HG02840 (cell line): ENCODE measurements around the gene GNAQ.
"Not testable (repeated sequence)": the region's sequence is repeated elsewhere in the genome, so short reads cannot be mapped to it uniquely, and the experiment has no call there.

ENCODE experiments used
- ATAC-seq: cut with Tn5 transposase; IDR thresholded peaks from one replicate; pipeline ENCODE4 v1.9.1; 2021; ENCODE audit warnings: mild to moderate bottlenecking, moderate library complexity, moderate number of reproducible peaks; ENCODE audit not compliant: unreplicated experiment, low FRiP score

The GNAQ gene

GRCh38 chr9:77885104-77885672, 146.4 kb downstream of the GNAQ start:
- ATAC-seq: no peak

GRCh38 chr9:77883846-77884771, 147.5 kb downstream of the GNAQ start:
- no peak for ATAC-seq

- ATAC-seq: no peak
Measured at GRCh38 chr9:77883133-77883532, 148.5 kb downstream of the GNAQ start.

DNA sequence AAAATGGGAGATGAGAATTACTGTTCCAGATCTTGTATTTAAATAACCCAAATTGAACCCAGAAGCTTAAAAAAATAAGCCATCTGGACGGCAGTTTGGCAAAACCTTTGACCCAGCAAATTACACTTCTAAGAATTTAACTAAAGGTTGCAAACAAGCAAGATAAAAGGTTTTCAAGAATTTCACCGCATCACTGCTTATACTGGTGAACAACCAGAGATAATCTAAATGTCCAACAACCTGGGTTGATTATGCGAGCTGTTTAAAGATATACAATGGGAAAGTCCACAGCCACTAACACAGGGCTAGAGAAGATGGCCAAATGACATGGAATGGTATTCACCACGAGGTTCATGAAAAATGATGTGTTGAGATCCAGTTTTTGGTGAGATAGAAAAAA, 149.3 kb downstream of the GNAQ start:
- no peak for ATAC-seq

DNA sequence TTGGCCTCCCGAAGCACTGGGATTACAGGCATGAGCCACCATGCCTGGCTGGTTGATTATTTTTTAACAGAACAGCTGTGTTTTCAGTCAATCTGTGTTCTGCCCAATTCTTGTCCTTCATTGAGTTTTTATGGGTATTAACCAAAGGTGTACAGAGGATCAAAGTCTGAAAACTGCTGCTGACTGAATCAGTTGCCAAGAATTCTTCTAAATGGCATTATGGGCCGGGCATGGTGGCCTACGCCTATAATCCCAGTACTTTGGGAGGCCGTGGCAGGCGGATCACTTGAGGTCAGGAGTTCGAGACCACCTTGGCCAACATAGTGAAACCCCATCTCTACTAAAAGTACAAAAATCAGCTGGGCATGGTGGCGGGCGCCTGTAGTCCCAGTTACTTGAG, 150.0 kb downstream of the GNAQ start:
- ATAC-seq: not testable (repeated sequence)

DNA sequence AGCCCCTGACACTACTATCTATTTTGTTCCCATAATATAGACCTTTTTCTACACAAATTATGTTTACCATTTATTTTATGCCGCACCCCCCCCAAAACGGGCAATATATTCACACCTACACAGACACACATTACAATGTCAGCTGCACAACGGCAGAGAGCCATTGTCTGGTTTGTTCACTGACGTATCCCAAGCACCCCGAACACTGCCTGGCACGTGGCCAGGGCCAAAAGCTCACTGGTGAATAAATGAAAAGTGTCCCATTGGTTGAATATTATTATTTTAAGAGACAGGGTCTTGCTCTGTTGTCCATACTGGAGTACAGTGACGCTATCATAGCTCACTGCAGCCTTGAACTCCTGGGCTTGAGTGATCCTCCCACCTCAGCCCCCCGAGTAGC, 150.5 kb downstream of the GNAQ start:
- no peak for ATAC-seq

DNA sequence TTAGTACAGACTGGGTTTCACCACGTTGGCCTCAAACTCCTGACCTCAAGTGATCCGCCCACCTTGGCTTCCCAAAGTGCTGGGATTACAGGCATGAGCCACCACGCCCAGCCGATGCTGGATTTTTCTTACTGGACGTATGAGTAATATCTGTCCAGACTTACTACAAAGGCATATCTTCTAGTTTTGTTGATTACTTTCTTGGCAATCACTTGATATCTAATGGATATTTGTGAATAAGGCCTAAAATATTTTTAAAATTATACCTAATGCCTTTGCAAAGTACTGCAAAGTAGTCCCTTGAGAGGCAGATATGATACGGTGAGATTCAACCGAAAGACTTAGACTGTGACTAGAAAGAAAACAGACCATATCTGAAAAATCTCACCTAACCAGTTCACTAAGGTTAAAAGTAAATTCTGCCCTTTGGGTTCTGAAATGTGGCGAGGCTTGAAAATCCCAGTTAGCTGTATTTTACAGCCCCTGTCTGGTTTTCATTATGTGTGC, 152.1 kb downstream of the GNAQ start:
- ATAC-seq: no peak

DNA sequence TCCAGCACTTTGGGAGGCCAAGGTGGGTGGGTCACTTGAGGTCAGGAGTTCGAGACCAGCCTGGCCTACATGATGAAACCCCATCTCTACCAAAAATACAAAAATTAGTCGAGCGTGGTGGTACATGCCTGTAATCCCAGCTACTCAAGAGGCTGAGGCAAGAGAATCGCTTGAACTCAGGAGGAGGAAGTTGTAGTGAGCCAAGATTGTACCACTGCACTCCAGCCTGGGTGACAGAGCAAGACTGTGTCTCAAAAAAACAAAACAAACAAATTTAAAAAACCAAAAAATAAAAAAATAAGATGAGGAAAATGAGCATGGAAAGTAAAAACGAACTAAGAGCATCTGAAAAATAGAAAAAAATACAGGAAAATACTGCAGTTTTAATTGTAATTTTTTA, 152.8 kb downstream of the GNAQ start:
- not testable (repeated sequence) for ATAC-seq

GRCh38 chr9:77877976-77878375, 153.6 kb downstream of the GNAQ start:
- ATAC-seq: no peak

DNA sequence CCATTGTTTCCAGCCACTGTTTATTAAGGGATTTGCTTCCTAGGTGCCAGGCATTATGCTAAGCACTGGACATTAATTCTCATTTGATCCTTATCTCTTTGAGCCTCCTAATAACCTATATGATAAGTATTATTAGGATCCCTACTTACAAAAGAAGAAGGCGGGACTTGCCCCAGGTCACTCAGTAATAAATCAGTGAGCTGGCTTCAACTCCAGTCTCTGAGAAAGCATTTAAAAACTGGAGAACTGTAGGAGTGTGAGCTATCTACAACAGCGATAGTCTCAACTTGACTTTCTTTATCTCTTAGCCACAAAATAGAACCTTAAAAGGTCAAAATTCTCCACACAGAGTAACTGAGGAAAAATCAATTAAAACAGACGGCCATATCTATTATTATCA, 155.0 kb downstream of the GNAQ start:
- no peak for ATAC-seq

DNA sequence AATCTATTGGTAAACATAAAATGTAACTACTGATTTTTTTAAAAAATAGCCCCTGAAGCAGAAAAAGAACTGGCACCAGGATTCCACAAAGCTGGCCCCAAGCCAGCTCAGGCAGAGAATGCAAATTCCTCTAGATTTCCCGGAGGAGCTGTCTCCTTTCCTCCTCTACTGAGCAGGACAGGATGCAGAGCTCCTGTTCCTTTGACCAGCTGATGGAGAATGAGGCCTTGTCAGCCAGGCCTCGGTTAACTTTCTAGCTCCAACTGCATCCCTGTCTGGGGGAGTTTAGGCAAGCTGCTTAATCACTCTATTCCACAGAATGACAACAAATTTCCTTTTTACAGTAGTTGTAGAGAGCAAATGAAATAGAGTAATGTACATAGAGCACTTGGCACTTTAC, 155.5 kb downstream of the GNAQ start:
- no peak for ATAC-seq

GRCh38 chr9:77872863-77873262, 158.7 kb downstream of the GNAQ start:
- ATAC-seq: no peak

DNA sequence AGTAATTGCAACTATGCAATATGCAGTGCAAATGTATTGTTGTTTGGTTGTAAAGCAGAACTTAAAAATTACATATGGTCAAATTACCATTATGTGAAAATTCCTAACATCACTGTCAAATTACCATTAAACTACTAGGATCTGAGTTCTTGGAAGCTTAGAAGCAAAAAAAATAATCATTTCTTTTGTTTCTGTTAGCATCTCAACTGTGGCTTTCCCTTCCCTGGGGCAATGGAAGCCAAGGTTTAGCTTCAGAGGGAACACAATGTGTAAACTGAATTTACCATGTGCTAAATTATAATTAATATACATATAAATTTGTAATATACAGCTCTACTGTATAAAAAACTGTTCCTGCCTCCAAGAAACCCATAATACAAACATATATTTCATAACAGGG, 159.4 kb downstream of the GNAQ start:
- no peak for ATAC-seq

- no peak for ATAC-seq
Measured at GRCh38 chr9:77871483-77871882, 160.1 kb downstream of the GNAQ start.

- no peak for ATAC-seq
Measured at GRCh38 chr9:77866878-77867277, 164.7 kb downstream of the GNAQ start.

- ATAC-seq: no peak
Measured at GRCh38 chr9:77865385-77866047, 166.1 kb downstream of the GNAQ start.

GRCh38 chr9:77864211-77864889, 167.3 kb downstream of the GNAQ start:
- no peak for ATAC-seq

GRCh38 chr9:77863638-77864037, 168.0 kb downstream of the GNAQ start:
- ATAC-seq: not testable (repeated sequence)

- ATAC-seq: not testable (repeated sequence)
Measured at GRCh38 chr9:77860953-77861352, 170.7 kb downstream of the GNAQ start.

- no peak for ATAC-seq
Measured at GRCh38 chr9:77857513-77858259, 173.9 kb downstream of the GNAQ start.
